Mesenchymal stem cell (in vitro differentiated cells and primary cell): Measurements from ENCODE around the gene FBP2.

Experiments used
- DNase-seq: peaks from one replicate; pipeline ENCODE4 v3.0.0-alpha.2; 2013
- H2AFZ ChIP-seq: one replicate; pipeline ENCODE4 v1.6.1; 2013; ENCODE audit warnings: low read depth, mild to moderate bottlenecking, control low read depth, inconsistent platforms, low read length, moderate library complexity
- H2AK5ac ChIP-seq: 2 replicates; pipeline ENCODE4 v1.6.1; 2013; ENCODE audit warnings: low read length, moderate library complexity, mild to moderate bottlenecking, inconsistent platforms; ENCODE audit not compliant: severe bottlenecking
- H2BK120ac ChIP-seq: one replicate; pipeline ENCODE4 v1.6.1; 2013; ENCODE audit warnings: low read depth, mild to moderate bottlenecking, inconsistent platforms, low read length, moderate library complexity
- H2BK12ac ChIP-seq, 2 experiments: one replicate each; pipeline ENCODE4 v1.6.1; 2013; ENCODE audit warnings: inconsistent platforms in 2 of 2, low read length in 2 of 2, mild to moderate bottlenecking in 2 of 2, moderate library complexity in 2 of 2, control low read depth in 1 of 2
- H2BK15ac ChIP-seq: one replicate; pipeline ENCODE4 v1.6.1; 2013; ENCODE audit warnings: mild to moderate bottlenecking, low read depth, inconsistent platforms; ENCODE audit not compliant: poor library complexity, severe bottlenecking
- H2BK5ac ChIP-seq: 2 replicates; pipeline ENCODE4 v1.6.1; 2013; ENCODE audit warnings: low read depth, mild to moderate bottlenecking, low read length, control low read depth, inconsistent platforms; ENCODE audit not compliant: poor library complexity, severe bottlenecking
- H3K14ac ChIP-seq, 2 experiments: one replicate each; pipeline ENCODE4 v1.6.1; 2013; ENCODE audit warnings: inconsistent platforms in 2 of 2, low read length in 2 of 2, control low read depth in 1 of 2, mild to moderate bottlenecking in 1 of 2, moderate library complexity in 1 of 2
- H3K18ac ChIP-seq, 2 experiments: one replicate each; pipeline ENCODE4 v1.6.1; 2013; ENCODE audit warnings: inconsistent platforms in 2 of 2, low read length in 2 of 2, control low read depth in 1 of 2, low read depth in 1 of 2, mild to moderate bottlenecking in 1 of 2
- H3K23ac ChIP-seq, 2 experiments: one replicate each; pipeline ENCODE4 v1.6.1; 2013; ENCODE audit warnings: inconsistent platforms in 2 of 2, low read length in 2 of 2, mild to moderate bottlenecking in 2 of 2, moderate library complexity in 2 of 2, control low read depth in 1 of 2
- H3K27ac ChIP-seq: 2 replicates; pipeline ENCODE4 v1.5.1; 2013; ENCODE audit warnings: mild to moderate bottlenecking, moderate library complexity, low read length, control low read depth, inconsistent platforms; ENCODE audit not compliant: poor library complexity, severe bottlenecking
- H3K27me3 ChIP-seq, 2 experiments: 2 replicates each; pipeline versions ENCODE4 v1.6.1 to v1.7.0; 2013; ENCODE audit warnings: low read length in 2 of 2, mild to moderate bottlenecking in 2 of 2, moderate library complexity in 2 of 2, control low read depth in 1 of 2, inconsistent platforms in 1 of 2; ENCODE audit not compliant: control insufficient read depth in 1 of 2, insufficient read depth in 1 of 2
- H3K36me3 ChIP-seq, 2 experiments: 2 replicates each; pipeline versions ENCODE4 v1.6.1 to v1.7.0; 2013; ENCODE audit warnings: low read length in 2 of 2, control low read depth in 1 of 2, inconsistent platforms in 1 of 2, low read depth in 1 of 2, mild to moderate bottlenecking in 1 of 2; ENCODE audit not compliant: insufficient read depth in 2 of 2, control insufficient read depth in 1 of 2
- H3K4ac ChIP-seq, 2 experiments: one replicate each; pipeline ENCODE4 v1.6.1; 2013; ENCODE audit warnings: inconsistent platforms in 2 of 2, low read length in 2 of 2, mild to moderate bottlenecking in 2 of 2, moderate library complexity in 2 of 2, control low read depth in 1 of 2, low read depth in 1 of 2
- H3K4me1 ChIP-seq: 2 replicates; pipeline ENCODE4 v1.6.1; 2013; ENCODE audit warnings: low read depth, low read length, control low read depth; ENCODE audit not compliant: control insufficient read depth, insufficient read depth
- H3K4me2 ChIP-seq: 2 replicates; pipeline ENCODE4 v1.6.1; 2013; ENCODE audit warnings: low read length, mild to moderate bottlenecking, inconsistent platforms; ENCODE audit not compliant: poor library complexity, severe bottlenecking
- H3K4me3 ChIP-seq, 2 experiments: 2 replicates each; pipeline versions ENCODE4 v1.5.1 to v1.7.0; 2013; ENCODE audit warnings: low read length in 2 of 2, mild to moderate bottlenecking in 2 of 2, control low read depth in 1 of 2, low read depth in 1 of 2; ENCODE audit not compliant: insufficient read depth in 1 of 2
- H3K79me1 ChIP-seq: replicated peaks from 2 replicates; pipeline ENCODE4 v1.6.1; 2013; ENCODE audit warnings: mild to moderate bottlenecking, control low read depth, low read length, inconsistent platforms; ENCODE audit not compliant: poor library complexity, severe bottlenecking
- H3K9ac ChIP-seq: 2 replicates; pipeline ENCODE4 v1.7.0; 2013; ENCODE audit warnings: mild to moderate bottlenecking, low read length, moderate library complexity
- H3K9me3 ChIP-seq: 2 replicates; pipeline ENCODE4 v1.7.0; 2013; ENCODE audit warnings: mild to moderate bottlenecking, low read length; ENCODE audit not compliant: control insufficient read depth
- H4K8ac ChIP-seq: one replicate; pipeline ENCODE4 v1.6.1; 2013; ENCODE audit warnings: inconsistent platforms, mild to moderate bottlenecking, low read length, moderate library complexity
- H4K91ac ChIP-seq: one replicate; pipeline ENCODE4 v1.6.1; 2013; ENCODE audit warnings: mild to moderate bottlenecking, low read length, inconsistent platforms
- WGBS: methylation state at CpG from one replicate; pipeline ENCODE4 v1.1.7; 2013; ENCODE audit warnings: mixed read lengths; 5-methylcytosine and 5-hydroxymethylcytosine counted together

FBP2 gene

DNA sequence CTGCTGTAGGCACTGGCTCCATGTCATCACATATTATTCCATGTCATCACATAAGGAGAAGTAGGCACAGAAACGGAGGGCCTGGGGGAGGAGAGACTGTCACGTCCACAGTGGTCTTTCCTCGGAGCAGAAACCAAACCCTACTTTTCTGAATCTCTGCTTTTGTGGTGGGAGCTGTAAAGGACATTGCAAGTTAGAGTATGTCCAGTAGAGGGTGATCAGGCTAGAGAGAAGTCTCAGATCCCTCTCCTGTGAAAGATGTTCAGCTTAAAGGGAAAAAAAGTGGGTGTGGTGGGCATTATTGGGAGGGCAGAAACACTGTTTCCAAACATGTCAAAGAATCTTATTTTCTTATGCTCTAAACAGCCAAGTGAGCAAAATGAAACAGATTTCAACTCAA, 19.4 kb upstream of the FBP2 start:
- no peak overlapping the region for H2AK5ac ChIP-seq
- no peak overlapping the region for H2BK120ac ChIP-seq
- no peak overlapping the region for H3K9ac ChIP-seq
- no peaks in the 10 kb centered on the region for H3K9me3 ChIP-seq
- H4K91ac ChIP-seq = no peak overlapping the region
- WGBS = 84% methylated on average over 3 of the region's 3 CpGs
- no peak overlapping the region for H3K4ac ChIP-seq
- H3K4me2 ChIP-seq = no peak overlapping the region
- H3K23ac ChIP-seq = no peak overlapping the region
- no peak overlapping the region for H3K18ac ChIP-seq
- H4K8ac ChIP-seq = no peak overlapping the region
- H3K79me1 ChIP-seq = no peaks in the 10 kb centered on the region
- no peak overlapping the region for H2BK15ac ChIP-seq
- H3K4me3 ChIP-seq = no peak overlapping the region
- no peak overlapping the region for H2BK5ac ChIP-seq
- H2BK12ac ChIP-seq = no peak overlapping the region
- H3K27me3 ChIP-seq = peaks cover 14 to 15% of the 10 kb centered on the region in 2 experiments
- no peak overlapping the region for H3K27ac ChIP-seq
- H3K4me1 ChIP-seq = peaks cover 1% of the 10 kb centered on the region
- H2AFZ ChIP-seq = no peak overlapping the region
- no peaks in the 10 kb centered on the region for H3K36me3 ChIP-seq
- no peak overlapping the region for H3K14ac ChIP-seq
- DNase-seq = no peak

DNA sequence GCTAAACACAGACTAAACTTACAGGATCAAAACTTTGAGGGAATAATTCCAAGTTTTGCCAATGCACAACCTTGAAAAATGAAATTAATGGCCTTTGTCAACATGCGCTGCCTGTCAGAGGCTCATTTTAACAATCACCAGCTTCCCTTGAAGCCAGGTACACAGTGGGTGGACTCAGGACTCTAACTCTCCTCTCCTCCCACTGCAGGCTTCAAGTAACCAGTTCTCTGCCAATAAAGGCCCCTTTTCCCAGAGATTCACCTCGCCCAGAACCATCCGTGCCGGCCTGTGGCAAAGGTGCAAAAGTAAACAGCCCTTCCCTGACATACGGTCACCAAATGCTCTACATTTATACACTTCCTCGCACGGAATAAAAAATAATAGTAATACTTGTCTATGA, 18.4 kb upstream of the FBP2 start:
- Histone ChIP-seq H3K23ac (no peak overlapping the region), H3K27ac (no peak overlapping the region), H3K79me1 (no peaks in the 10 kb centered on the region), H3K14ac (no peak overlapping the region), H3K4ac (no peak overlapping the region), H3K18ac (no peak overlapping the region), H4K91ac (no peak overlapping the region), H4K8ac (no peak overlapping the region), H3K9me3 (no peaks in the 10 kb centered on the region), H3K4me1 (peaks cover 2% of the 10 kb centered on the region), H2BK5ac (no peak overlapping the region), H2BK15ac (no peak overlapping the region), H2BK12ac (no peak overlapping the region), H3K4me3 (no peak overlapping the region), H3K4me2 (no peak overlapping the region), H3K36me3 (no peaks in the 10 kb centered on the region), H2BK120ac (no peak overlapping the region), H3K9ac (no peak overlapping the region), H2AFZ (no peak overlapping the region), H2AK5ac (no peak overlapping the region), H3K27me3 (peaks cover 20 to 22% of the 10 kb centered on the region in 2 experiments)
- DNase-seq = no peak
- WGBS = 87% methylated on average over 7 of the region's 7 CpGs

DNA sequence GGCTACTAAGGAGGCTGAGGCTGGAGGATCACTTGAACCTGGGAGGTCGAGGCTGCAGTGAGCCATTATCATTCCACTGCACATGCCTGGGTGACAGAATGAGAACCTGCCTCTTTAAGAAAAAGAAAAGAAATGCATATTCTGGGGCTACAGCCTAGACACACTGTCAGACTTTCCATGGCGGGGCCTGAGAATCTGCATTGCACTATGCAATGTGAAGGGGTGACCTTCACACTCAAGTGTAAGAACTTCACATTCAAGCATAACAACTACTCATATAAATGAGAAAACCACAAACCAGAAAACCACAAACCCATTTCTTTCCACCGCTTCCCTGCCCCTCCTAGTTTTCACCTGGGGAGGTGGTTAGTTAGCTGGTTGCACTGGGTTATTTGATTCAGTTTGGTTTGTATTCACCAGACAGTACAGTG, 18.0 kb upstream of the FBP2 start:
- Histone ChIP-seq H3K4me2 (no peak overlapping the region), H3K9me3 (no peaks in the 10 kb centered on the region), H3K18ac (no peak overlapping the region), H3K14ac (no peak overlapping the region), H2AK5ac (no peak overlapping the region), H2BK15ac (no peak overlapping the region), H3K79me1 (no peaks in the 10 kb centered on the region), H3K27ac (no peak overlapping the region), H3K27me3 (peaks cover 24 to 26% of the 10 kb centered on the region in 2 experiments), H2BK5ac (no peak overlapping the region), H4K91ac (no peak overlapping the region), H2AFZ (no peak overlapping the region), H3K4ac (no peak overlapping the region), H2BK12ac (no peak overlapping the region), H2BK120ac (no peak overlapping the region), H3K9ac (no peak overlapping the region), H3K23ac (no peak overlapping the region), H3K36me3 (no peaks in the 10 kb centered on the region), H4K8ac (no peak overlapping the region), H3K4me1 (peaks cover 2% of the 10 kb centered on the region), H3K4me3 (no peak overlapping the region)
- DNase-seq = no peak
- WGBS = 83% methylated on average over 2 of the region's 3 CpGs

DNA sequence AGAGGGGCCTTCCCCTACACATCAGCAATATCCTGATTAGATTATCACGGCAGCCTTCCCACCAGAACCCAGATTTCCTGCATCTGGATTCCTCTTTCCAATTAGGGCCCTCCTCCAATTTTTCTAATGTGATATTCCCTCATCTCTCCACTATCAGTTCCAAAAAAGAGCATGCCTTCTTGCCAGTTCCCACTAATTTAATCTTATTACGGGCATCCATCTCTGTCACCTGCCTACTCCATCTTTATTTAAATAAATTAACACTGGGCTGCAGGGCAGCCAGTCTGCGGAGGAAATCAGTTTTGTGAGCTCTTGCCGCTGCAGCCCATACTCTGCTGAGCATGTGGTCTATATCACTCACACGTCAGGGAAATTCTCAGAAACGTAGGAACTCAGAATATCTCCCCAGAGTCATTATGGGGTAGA, 16.6 kb upstream of the FBP2 start:
- Histone ChIP-seq H3K4ac (no peak overlapping the region), H3K9ac (no peak overlapping the region), H3K9me3 (no peaks in the 10 kb centered on the region), H3K23ac (no peak overlapping the region), H4K91ac (no peak overlapping the region), H3K4me3 (no peak overlapping the region), H4K8ac (no peak overlapping the region), H2BK120ac (no peak overlapping the region), H3K4me1 (peaks cover 2% of the 10 kb centered on the region), H2AK5ac (no peak overlapping the region), H3K4me2 (no peak overlapping the region), H2BK5ac (no peak overlapping the region), H3K27me3 (peaks cover 39 to 40% of the 10 kb centered on the region in 2 experiments), H3K79me1 (no peaks in the 10 kb centered on the region), H2BK15ac (no peak overlapping the region), H2BK12ac (no peak overlapping the region), H3K18ac (no peak overlapping the region), H3K27ac (no peak overlapping the region), H3K36me3 (no peaks in the 10 kb centered on the region), H2AFZ (no peak overlapping the region), H3K14ac (no peak overlapping the region)
- DNase-seq = no peak
- 75% methylated on average over 6 of the region's 6 CpGs for WGBS
